H1 (cell line): ENCODE measurements around the gene MYO5B. TPM values are rescaled to one million over a fixed set of nuclear protein-coding genes. Genes with fewer than 3 reads are reported as not detected.

Experiments
- CTCF ChIA-PET: fragments of 300-600 bp; sonication (Branson Sonifier 250); formaldehyde crosslinking; loops from one replicate; lab custom pipeline; 2021; ENCODE audit not compliant: partially characterized antibody; lab: Charles Lee
- POLR2A ChIA-PET: fragments of 300-600 bp; sonication (Branson Sonifier 250); formaldehyde crosslinking; loops from one replicate; lab custom pipeline; 2021; ENCODE audit warnings: inconsistent platforms; ENCODE audit not compliant: partially characterized antibody; lab: Charles Lee
- DNase-seq, 2 experiments: peaks; one replicate each; pipeline versions ENCODE4 v3.0.0 to v3.0.0-alpha.2; 2010 to 2022; ENCODE audit warnings: low spot score in 2 of 2, low read depth in 1 of 2, mixed read lengths in 1 of 2
- FAIRE-seq: peaks from 2 replicates; lab custom pipeline; 2011; peaks lifted over from hg19 to GRCh38; lab: Jason Lieb, UNC
- H2AFZ ChIP-seq: 2 replicates; pipeline ENCODE4 v1.8.1; 2012; ENCODE audit warnings: low read length, inconsistent platforms
- H2AK5ac ChIP-seq: 2 replicates; pipeline ENCODE4 v1.6.1; 2013; ENCODE audit warnings: low read depth, low read length
- H2BK120ac ChIP-seq: replicated peaks from 2 replicates; pipeline ENCODE3; 2013; ENCODE audit warnings: low read depth, low read length, inconsistent platforms
- H2BK12ac ChIP-seq: 2 replicates; pipeline ENCODE4 v1.6.1; 2013; ENCODE audit warnings: low read depth, low read length
- H2BK15ac ChIP-seq: 2 replicates; pipeline ENCODE4 v1.6.1; 2013; ENCODE audit warnings: low read length
- H2BK20ac ChIP-seq: 2 replicates; pipeline ENCODE4 v1.6.1; 2013; ENCODE audit warnings: low read length
- H2BK5ac ChIP-seq: 2 replicates; pipeline ENCODE4 v1.6.1; 2013; ENCODE audit warnings: low read depth, low read length
- H3K14ac ChIP-seq: 2 replicates; pipeline ENCODE4 v1.6.1; 2013; ENCODE audit warnings: inconsistent platforms; ENCODE audit not compliant: insufficient read length
- H3K18ac ChIP-seq: 2 replicates; pipeline ENCODE4 v1.6.1; 2013; ENCODE audit warnings: low read length; ENCODE audit errors: extremely low read depth
- H3K23ac ChIP-seq: 2 replicates; pipeline ENCODE4 v1.6.1; 2013; ENCODE audit warnings: inconsistent platforms; ENCODE audit not compliant: insufficient read length
- H3K23me2 ChIP-seq: 2 replicates; pipeline ENCODE4 v1.6.1; 2013; ENCODE audit warnings: low read depth, low read length
- H3K27ac ChIP-seq: 2 replicates; pipeline ENCODE4 v1.6.1; 2011; ENCODE audit warnings: low read depth, low read length, inconsistent platforms
- H3K27me3 ChIP-seq, 4 experiments: replicated peaks in 1 of 4; 1 replicate in 1 of 4; 2 replicates in 3 of 4; pipeline versions ENCODE4 v1.6.1 to v1.8.1; 2011 to 2013; ENCODE audit warnings: low read length in 3 of 4, mild to moderate bottlenecking in 3 of 4, inconsistent platforms in 2 of 4, mixed read lengths in 2 of 4, moderate library complexity in 1 of 4; ENCODE audit not compliant: control insufficient read depth in 3 of 4, insufficient read depth in 3 of 4; ENCODE audit errors: extremely low read depth in 1 of 4
- H3K36me3 ChIP-seq, 4 experiments: 2 replicates each; pipeline versions ENCODE4 v1.6.1 to v1.8.1; 2011 to 2013; ENCODE audit warnings: mild to moderate bottlenecking in 4 of 4, low read length in 3 of 4, moderate library complexity in 2 of 4, control low read depth in 1 of 4, inconsistent platforms in 1 of 4; ENCODE audit not compliant: insufficient read depth in 4 of 4, control insufficient read depth in 2 of 4
- H3K4ac ChIP-seq: replicated peaks from 2 replicates; pipeline ENCODE3; 2013; ENCODE audit warnings: low read length, low read depth, mixed read lengths, inconsistent platforms; ENCODE audit not compliant: insufficient read length
- H3K4me1 ChIP-seq, 4 experiments: replicated peaks in 1 of 4; 1 replicate in 1 of 4; 2 replicates in 3 of 4; pipeline versions ENCODE4 v1.6.1 to v1.8.1; 2011 to 2013; ENCODE audit warnings: low read length in 3 of 4, inconsistent platforms in 2 of 4, mixed read lengths in 1 of 4; ENCODE audit not compliant: insufficient read depth in 4 of 4, control insufficient read depth in 3 of 4
- H3K4me2 ChIP-seq, 2 experiments: 2 replicates each; pipeline versions ENCODE4 v1.6.1 to v1.8.1; 2011 to 2013; ENCODE audit warnings: low read depth in 2 of 2, low read length in 2 of 2, control low read depth in 1 of 2, inconsistent platforms in 1 of 2, mild to moderate bottlenecking in 1 of 2; ENCODE audit not compliant: insufficient read depth in 1 of 2
- H3K4me3 ChIP-seq, 4 experiments: fragments of 200-600, 300-600 bp in 1 of 4; sonication (generic), shearing (Covaris generic), sonication (Bioruptor Twin) in 1 of 4; 2 replicates each; pipeline versions ENCODE4 v1.5.1 to v1.8.1; 2011 to 2016; ENCODE audit warnings: low read length in 4 of 4, low read depth in 3 of 4, control low read depth in 2 of 4, inconsistent platforms in 2 of 4, mild to moderate bottlenecking in 2 of 4, mixed read lengths in 1 of 4, moderate library complexity in 1 of 4; ENCODE audit not compliant: insufficient read depth in 2 of 4; ENCODE audit errors: extremely low read depth in 1 of 4
- H3K56ac ChIP-seq: replicated peaks from 2 replicates; pipeline ENCODE3; 2013; ENCODE audit warnings: low read depth, mild to moderate bottlenecking, mixed read lengths, low read length, inconsistent platforms; ENCODE audit not compliant: insufficient read length
- H3K79me1 ChIP-seq: 2 replicates; pipeline ENCODE4 v1.6.1; 2013; ENCODE audit warnings: low read depth, low read length, control low read depth
- H3K79me2 ChIP-seq, 2 experiments: 2 replicates each; pipeline versions ENCODE4 v1.6.1 to v1.8.1; 2012 to 2013; ENCODE audit warnings: low read length in 2 of 2, mild to moderate bottlenecking in 2 of 2, inconsistent platforms in 1 of 2; ENCODE audit not compliant: insufficient read depth in 2 of 2, control insufficient read depth in 1 of 2
- H3K9ac ChIP-seq, 4 experiments: replicated peaks in 1 of 4; 1 replicate in 1 of 4; 2 replicates in 3 of 4; pipeline versions ENCODE4 v1.6.1 to v1.8.1; 2011 to 2013; ENCODE audit warnings: low read depth in 3 of 4, low read length in 3 of 4, control low read depth in 2 of 4, mild to moderate bottlenecking in 2 of 4, moderate library complexity in 2 of 4, inconsistent platforms in 1 of 4; ENCODE audit errors: extremely low read depth in 1 of 4
- H3K9me3 ChIP-seq, 2 experiments: 2 replicates each; pipeline versions ENCODE4 v1.6.1 to v1.8.1; 2012 to 2013; ENCODE audit warnings: mild to moderate bottlenecking in 2 of 2, moderate library complexity in 2 of 2, control low read depth in 1 of 2, inconsistent platforms in 1 of 2, low read depth in 1 of 2, low read length in 1 of 2, mixed read lengths in 1 of 2; ENCODE audit not compliant: insufficient read depth in 2 of 2
- H4K20me1 ChIP-seq, 2 experiments: replicated peaks in 1 of 2; 2 replicates each; pipeline versions ENCODE3 to v1.8.1; 2011 to 2013; ENCODE audit warnings: inconsistent platforms in 2 of 2, low read length in 2 of 2, mild to moderate bottlenecking in 1 of 2; ENCODE audit not compliant: insufficient read depth in 2 of 2, control insufficient read depth in 1 of 2
- H4K5ac ChIP-seq: 2 replicates; pipeline ENCODE4 v1.6.1; 2013; ENCODE audit warnings: low read length, low read depth, mixed read lengths, inconsistent platforms; ENCODE audit not compliant: insufficient read length
- H4K8ac ChIP-seq: 2 replicates; pipeline ENCODE4 v1.8.0; 2013; ENCODE audit warnings: mild to moderate bottlenecking, moderate library complexity, low read length, inconsistent platforms; ENCODE audit not compliant: insufficient read depth; ENCODE audit errors: extremely low read depth
- H4K91ac ChIP-seq: replicated peaks from 2 replicates; pipeline ENCODE3; 2013; ENCODE audit warnings: low read length, mixed read lengths, inconsistent platforms; ENCODE audit not compliant: insufficient read length
- CHD1 ChIP-seq: IDR thresholded peaks from 2 replicates; pipeline ENCODE4 v1.6.1; 2012; ENCODE audit warnings: low read depth, low read length, improper control_type of control experiment
- E2F6 ChIP-seq: IDR thresholded peaks from 2 replicates; pipeline ENCODE4 v1.6.1; 2012; ENCODE audit warnings: inconsistent platforms
- EZH2 ChIP-seq: fragments of 200-600 bp; sonication (generic); IDR thresholded peaks from 2 replicates; pipeline ENCODE4 v1.7.1; 2012; ENCODE audit warnings: low read depth, mild to moderate bottlenecking, moderate library complexity, low read length, inconsistent platforms; ENCODE audit not compliant: severe bottlenecking
- KDM5A ChIP-seq: fragments of 200-600 bp; IDR thresholded peaks from 2 replicates; pipeline ENCODE4 v1.7.1; 2012; ENCODE audit warnings: mild to moderate bottlenecking, low read length, inconsistent platforms, mixed read lengths
- NRF1 ChIP-seq: IDR thresholded peaks from 2 replicates; pipeline ENCODE4 v1.6.1; 2011; ENCODE audit warnings: mild to moderate bottlenecking, low read depth, low read length, improper control_type of control experiment
- POLR2A ChIP-seq, 2 experiments: IDR thresholded peaks; 1 replicate in 1 of 2; 2 replicates in 1 of 2; pipeline ENCODE4 v1.6.1; 2011; ENCODE audit warnings: low read depth in 2 of 2, low read length in 2 of 2, mild to moderate bottlenecking in 2 of 2; ENCODE audit errors: control extremely low read depth in 1 of 2
- POU5F1 ChIP-seq: IDR thresholded peaks from 2 replicates; pipeline ENCODE4 v1.6.1; 2011; ENCODE audit warnings: low read depth, mild to moderate bottlenecking, low read length, moderate library complexity
- RXRA ChIP-seq: IDR thresholded peaks from 2 replicates; pipeline ENCODE4 v1.6.1; 2011; ENCODE audit warnings: low read depth, mild to moderate bottlenecking, low read length, moderate library complexity; ENCODE audit not compliant: insufficient read depth
- SAP30 ChIP-seq: fragments of 300-600 bp; sonication (generic); IDR thresholded peaks from 2 replicates; pipeline ENCODE4 v1.7.1; 2012; ENCODE audit warnings: low read length, moderate library complexity, mild to moderate bottlenecking, inconsistent platforms; ENCODE audit not compliant: insufficient read depth, insufficient replicate concordance
- SIRT6 ChIP-seq: IDR thresholded peaks from one replicate; pipeline ENCODE4 v1.7.1; 2012; ENCODE audit warnings: low read length, inconsistent platforms
- SP2 ChIP-seq: IDR thresholded peaks from 2 replicates; pipeline ENCODE4 v1.6.1; 2012; ENCODE audit warnings: mild to moderate bottlenecking, low read length, inconsistent platforms
- SP4 ChIP-seq: IDR thresholded peaks from 2 replicates; pipeline ENCODE4 v1.6.1; 2012; ENCODE audit warnings: low read length, inconsistent platforms
- USF2 ChIP-seq: IDR thresholded peaks from 2 replicates; pipeline ENCODE4 v1.6.1; 2011; ENCODE audit warnings: low read length, improper control_type of control experiment
- ZNF274 ChIP-seq: IDR thresholded peaks from 2 replicates; pipeline ENCODE4 v1.7.0; 2012; ENCODE audit warnings: low read length, borderline replicate concordance; ENCODE audit errors: extremely low read depth
- WGBS, 2 experiments: shearing (Covaris generic) in 1 of 2; methylation state at CpG; one replicate each; pipeline versions ENCODE4 v1.1.6 to v1.1.7; 2013 to 2015; ENCODE audit warnings: low lambda C conversion rate in 2 of 2, mixed read lengths in 2 of 2, inconsistent platforms in 1 of 2, low coverage in 1 of 2, missing lambda C conversion rate in 1 of 2; ENCODE audit not compliant: insufficient replicate concordance in 2 of 2, insufficient coverage in 1 of 2, insufficient read length in 1 of 2; ENCODE audit errors: extremely low coverage in 1 of 2, missing lambda C conversion rate in 1 of 2; 5-methylcytosine and 5-hydroxymethylcytosine counted together
- polyA plus RNA-seq, 7 experiments: library from polyadenylated mRNA; depleted of rRNA in 3 of 7; stranded (reverse) in 5 of 7; unstranded in 2 of 7; fragments of >200 nt in 5 of 7; fragments of 200-250 nt in 2 of 7; gene quantifications; 1 replicate in 5 of 7; 2 replicates in 1 of 7; 4 replicates in 1 of 7; pipeline versions ENCODE4 v1.2.1 to v1.2.3, GENCODE V29; 2011 to 2013; ENCODE audit warnings: missing spikeins in 2 of 7, mixed read lengths in 2 of 7
- total RNA-seq: library from RNA; stranded (reverse); fragmentation: NEBNext Ultra II Directional; extraction: Animal tissue kit (Norgen Biotek cat#: 25700); gene quantifications from 2 replicates; pipeline ENCODE4 v1.2.1, GENCODE V29; 2021

The MYO5B gene
- total and polyA plus RNA-seq, 2 of the 8 experiments (the other 6 are each of a cell fraction or from before 2014, with no cell fraction given): 6.4 to 7.7 TPM

GRCh38 chr18:49967171-49967570 lies 227.8 kb downstream of the MYO5B start:
- POLR2A ChIA-PET: no interaction called here
- Histone ChIP-seq H3K18ac (no peak overlapping the region), H3K9me3 (no peaks in the 10 kb centered on the region), H3K23me2 (no peaks in the 10 kb centered on the region), H2BK20ac (no peak overlapping the region), H2BK120ac (no peak overlapping the region), H3K4ac (no peak overlapping the region), H3K56ac (no peak overlapping the region), H2BK12ac (no peak overlapping the region), H2AK5ac (no peak overlapping the region), H4K91ac (no peak overlapping the region), H3K9ac (no peak overlapping the region), H4K20me1 (peaks cover 0 to 2% of the 10 kb centered on the region in 2 experiments), H3K79me1 (no peaks in the 10 kb centered on the region), H4K8ac (no peak overlapping the region), H3K23ac (no peak overlapping the region), H2BK15ac (no peak overlapping the region), H3K79me2 (no peaks in the 10 kb centered on the region), H3K27ac (no peak overlapping the region), H3K4me3 (no peak overlapping the region), H3K14ac (no peak overlapping the region), H3K27me3 (no peaks in the 10 kb centered on the region), H3K4me1 (no peaks in the 10 kb centered on the region), H3K36me3 (no peaks in the 10 kb centered on the region), H3K4me2 (no peak overlapping the region), H4K5ac (no peak overlapping the region), H2AFZ (no peak overlapping the region), H2BK5ac (no peak overlapping the region)
- CTCF ChIA-PET: interaction anchor here (0.9 kb wide), 1 partner anchor 44 kb away, joined by 3 read pairs; no protein-coding TSS in a partner anchor
- WGBS, 2 experiments: 87% methylated on average over 4 of the region's 4 CpGs; no CpG with 5 or more reads in 1 of the 2 experiments
- no peak for FAIRE-seq
- DNase-seq: no peak
- TF ChIP-seq E2F6 (no peak), NRF1 (no peak), SP2 (no peak), SP4 (no peak), SIRT6 (no peak), ZNF274 (no peak), RXRA (no peak), KDM5A (no peak), USF2 (no peak), SAP30 (no peak), CHD1 (no peak), POLR2A (IDR thresholded peaks at IDR 0.05; ENCODE audit: control extremely low read depth in 1 of 2, low read depth in 2 of 2, low read length in 2 of 2) (no peak), EZH2 (no peak), POU5F1 (no peak)
